Ishikawa (cell line): ENCODE data around the gene WSB1.

Experiments used
- CEBPB ChIP-seq: IDR thresholded peaks from 2 replicates; pipeline ENCODE4 v1.6.1; 2012
- CREB1 ChIP-seq: IDR thresholded peaks from 2 replicates; pipeline ENCODE4 v1.6.1; 2012; ENCODE audit warnings: low read depth
- EP300 ChIP-seq: IDR thresholded peaks from 2 replicates; pipeline ENCODE4 v1.6.1; 2012; ENCODE audit warnings: borderline replicate concordance
- FOXM1 ChIP-seq: IDR thresholded peaks from 2 replicates; pipeline ENCODE4 v1.6.1; 2012; ENCODE audit warnings: low read depth, borderline replicate concordance
- MAX ChIP-seq: IDR thresholded peaks from 2 replicates; pipeline ENCODE4 v1.6.1; 2012
- RAD21 ChIP-seq: IDR thresholded peaks from 2 replicates; pipeline ENCODE4 v1.6.1; 2012; ENCODE audit warnings: low read depth
- TAF1 ChIP-seq: IDR thresholded peaks from 2 replicates; pipeline ENCODE4 v1.6.1; 2012; ENCODE audit warnings: low read depth, mild to moderate bottlenecking
- YY1 ChIP-seq: IDR thresholded peaks from 2 replicates; pipeline ENCODE4 v1.6.1; 2012; ENCODE audit warnings: low read depth
- ZBTB7A ChIP-seq: IDR thresholded peaks from 2 replicates; pipeline ENCODE4 v1.6.1; 2012; ENCODE audit warnings: low read depth

GRCh38 chr17:27282054-27282551 is 11.8 kb upstream of the WSB1 start:
- TF ChIP-seq ZBTB7A (no peak), RAD21 (no peak), EP300 (no peak), FOXM1 (no peak), MAX (no peak), CREB1 (no peak), CEBPB (no peak), TAF1 (no peak), YY1 (no peak)
